Neuronal stem cell (in vitro differentiated cells): ENCODE results near the gene TRIM47.

Source experiments
- DNase-seq: peaks from one replicate; pipeline ENCODE4 v3.0.0-alpha.2; 2013; ENCODE audit warnings: low spot score
- H2AFZ ChIP-seq: one replicate; pipeline ENCODE4 v1.6.1; 2013; ENCODE audit warnings: mild to moderate bottlenecking, low read length, inconsistent platforms
- H2AK5ac ChIP-seq: 2 replicates; pipeline ENCODE4 v1.6.1; 2013; ENCODE audit warnings: low read depth, mild to moderate bottlenecking, inconsistent platforms, low read length, moderate library complexity, mixed read lengths
- H2BK120ac ChIP-seq: 2 replicates; pipeline ENCODE4 v1.6.1; 2013; ENCODE audit warnings: low read depth, mild to moderate bottlenecking, inconsistent platforms, low read length, moderate library complexity, mixed read lengths
- H2BK12ac ChIP-seq: one replicate; pipeline ENCODE4 v1.6.1; 2013; ENCODE audit warnings: low read length, inconsistent platforms
- H2BK15ac ChIP-seq: 2 replicates; pipeline ENCODE4 v1.6.1; 2013; ENCODE audit warnings: mild to moderate bottlenecking, low read length, inconsistent platforms, mixed read lengths
- H2BK5ac ChIP-seq: one replicate; pipeline ENCODE4 v1.6.1; 2013; ENCODE audit warnings: inconsistent platforms, mild to moderate bottlenecking, low read length, moderate library complexity
- H3K14ac ChIP-seq: one replicate; pipeline ENCODE4 v1.6.1; 2013; ENCODE audit warnings: low read length, inconsistent platforms
- H3K18ac ChIP-seq: 2 replicates; pipeline ENCODE4 v1.6.1; 2013; ENCODE audit warnings: low read length, inconsistent platforms
- H3K23ac ChIP-seq: 2 replicates; pipeline ENCODE4 v1.6.1; 2013; ENCODE audit warnings: low read depth, mild to moderate bottlenecking, mixed read lengths, low read length, inconsistent platforms; ENCODE audit not compliant: poor library complexity
- H3K27ac ChIP-seq: replicated peaks from 3 replicates; pipeline ENCODE4 v1.5.1; 2013; ENCODE audit warnings: low read length, inconsistent platforms
- H3K27me3 ChIP-seq, 3 experiments: 2 replicates each; pipeline ENCODE4 v1.6.1; 2013; ENCODE audit warnings: low read length in 3 of 3, mild to moderate bottlenecking in 2 of 3, inconsistent platforms in 1 of 3, low read depth in 1 of 3, mixed read lengths in 1 of 3, moderate library complexity in 1 of 3; ENCODE audit not compliant: control insufficient read depth in 3 of 3, insufficient read depth in 3 of 3
- H3K36me3 ChIP-seq, 2 donors: replicated peaks in 1 of 2; 2 replicates each; pipeline ENCODE4 v1.6.1; 2013; ENCODE audit warnings: low read length in 2 of 2; ENCODE audit not compliant: control insufficient read depth in 2 of 2, insufficient read depth in 2 of 2
- H3K4ac ChIP-seq: 2 replicates; pipeline ENCODE4 v1.6.1; 2013; ENCODE audit warnings: inconsistent platforms, mild to moderate bottlenecking, low read length, moderate library complexity
- H3K4me1 ChIP-seq, 2 donors: 1 replicate in 1 of 2; 2 replicates in 1 of 2; pipeline ENCODE4 v1.6.1; 2013; ENCODE audit warnings: low read length in 2 of 2, low read depth in 1 of 2; ENCODE audit not compliant: control insufficient read depth in 2 of 2, insufficient read depth in 1 of 2
- H3K4me2 ChIP-seq: one replicate; pipeline ENCODE4 v1.6.1; 2013; ENCODE audit warnings: mild to moderate bottlenecking, low read length, inconsistent platforms; ENCODE audit not compliant: insufficient read depth, poor library complexity, severe bottlenecking
- H3K4me3 ChIP-seq, 2 donors: 2 replicates each; pipeline ENCODE4 v1.5.1; 2013; ENCODE audit warnings: low read length in 2 of 2, mild to moderate bottlenecking in 2 of 2, inconsistent platforms in 1 of 2, moderate library complexity in 1 of 2
- H3K79me1 ChIP-seq: one replicate; pipeline ENCODE4 v1.6.1; 2013; ENCODE audit warnings: low read depth, mild to moderate bottlenecking, inconsistent platforms, low read length, moderate library complexity
- H3K9ac ChIP-seq: one replicate; pipeline ENCODE4 v1.6.1; 2013; ENCODE audit warnings: mild to moderate bottlenecking, low read depth, low read length, inconsistent platforms; ENCODE audit not compliant: poor library complexity
- H3K9me3 ChIP-seq, 2 donors: replicated peaks in 1 of 2; 2 replicates each; pipeline versions ENCODE3 to v1.6.1; 2013; ENCODE audit warnings: low read length in 2 of 2, mild to moderate bottlenecking in 2 of 2, inconsistent platforms in 1 of 2, low read depth in 1 of 2, mixed read lengths in 1 of 2, moderate library complexity in 1 of 2; ENCODE audit not compliant: control insufficient read depth in 2 of 2, insufficient read depth in 1 of 2
- H4K8ac ChIP-seq: one replicate; pipeline ENCODE4 v1.6.1; 2013; ENCODE audit warnings: low read depth, mild to moderate bottlenecking, inconsistent platforms, low read length, moderate library complexity
- H4K91ac ChIP-seq: one replicate; pipeline ENCODE4 v1.6.1; 2013; ENCODE audit warnings: low read length, low read depth, mild to moderate bottlenecking, inconsistent platforms; ENCODE audit not compliant: poor library complexity
- WGBS, 2 donors: extraction: QIAGEN DNeasy Blood & Tissue Kit; methylation state at CpG; one replicate each; pipeline ENCODE4 v1.1.7; 2013; ENCODE audit warnings: missing lambda C conversion rate in 2 of 2, mixed read lengths in 1 of 2; ENCODE audit not compliant: insufficient read length in 2 of 2, insufficient replicate concordance in 1 of 2; ENCODE audit errors: extremely low coverage in 2 of 2; 5-methylcytosine and 5-hydroxymethylcytosine counted together

The TRIM47 gene

DNA sequence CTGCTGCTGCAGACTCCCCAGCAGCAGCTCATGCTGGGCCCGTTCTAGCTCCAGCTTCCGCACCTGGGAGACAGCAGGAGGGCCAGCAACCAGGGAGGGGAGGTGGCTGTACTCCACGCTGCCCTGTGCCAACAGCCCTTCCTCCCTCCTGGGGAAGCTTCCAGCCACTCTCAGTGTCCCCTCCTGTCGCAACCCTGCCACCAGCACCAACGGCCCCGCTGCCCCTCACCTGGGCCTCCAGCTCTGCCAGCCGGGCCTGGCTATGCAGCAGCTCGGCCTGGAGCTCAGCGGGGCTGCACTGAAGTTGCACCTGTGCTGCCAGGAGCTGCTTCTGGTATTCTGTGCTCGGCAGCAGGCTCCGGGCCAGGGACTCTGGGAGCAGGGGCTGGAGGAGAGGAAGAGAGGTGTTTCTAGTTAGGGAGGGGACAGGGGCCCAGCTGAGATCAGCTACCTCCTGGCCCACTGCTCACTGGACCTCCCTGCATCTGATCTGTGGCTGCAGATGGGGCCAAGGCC, 41.7 kb upstream of the TRIM47 start:
- Histone ChIP-seq H4K8ac (peak overlapping the region; percentile 43), H3K36me3 (peaks cover 6 to 53% of the 10 kb centered on the region in 2 donors), H2AFZ (no peak overlapping the region), H3K4me1 (no peaks in the 10 kb centered on the region), H3K9me3 (no peaks in the 10 kb centered on the region), H2AK5ac (no peak overlapping the region), H3K4me2 (no peak overlapping the region), H3K27ac (no peak overlapping the region), H3K18ac (no peak overlapping the region), H3K14ac (no peak overlapping the region), H3K4ac (no peak overlapping the region), H3K4me3 (no peak overlapping the region), H3K9ac (no peak overlapping the region), H2BK120ac (no peak overlapping the region), H3K79me1 (no peaks in the 10 kb centered on the region), H2BK15ac (no peak overlapping the region), H3K27me3 (no peaks in the 10 kb centered on the region), H3K23ac (no peak overlapping the region), H2BK5ac (peak overlapping the region; percentile 82), H4K91ac (no peak overlapping the region), H2BK12ac (peak overlapping the region; percentile 22)
- no CpG with 5 or more reads among the region's 11 CpGs for WGBS, 2 donors
- no peak for DNase-seq

GRCh38 chr17:75919611-75920010, 41.2 kb upstream of the TRIM47 start:
- Histone ChIP-seq H3K23ac (no peak overlapping the region), H3K9ac (peak overlapping the region; percentile 72), H3K27me3 (no peaks in the 10 kb centered on the region), H3K9me3 (peaks cover 0 to 2% of the 10 kb centered on the region in 2 donors), H3K4me2 (no peak overlapping the region), H2BK120ac (no peak overlapping the region), H4K91ac (no peak overlapping the region), H4K8ac (peak overlapping the region; percentile 43), H3K18ac (no peak overlapping the region), H3K79me1 (no peaks in the 10 kb centered on the region), H3K4me1 (no peaks in the 10 kb centered on the region), H3K4ac (no peak overlapping the region), H3K27ac (no peak overlapping the region), H2BK12ac (no peak overlapping the region), H2AFZ (no peak overlapping the region), H3K4me3 (no peak overlapping the region), H2BK5ac (peak overlapping the region; percentile 82), H3K14ac (no peak overlapping the region), H2AK5ac (no peak overlapping the region), H2BK15ac (no peak overlapping the region), H3K36me3 (peaks cover 9 to 53% of the 10 kb centered on the region in 2 donors)
- no peak for DNase-seq
- WGBS, 2 donors, result no CpG with 5 or more reads among the region's 22 CpGs

DNA sequence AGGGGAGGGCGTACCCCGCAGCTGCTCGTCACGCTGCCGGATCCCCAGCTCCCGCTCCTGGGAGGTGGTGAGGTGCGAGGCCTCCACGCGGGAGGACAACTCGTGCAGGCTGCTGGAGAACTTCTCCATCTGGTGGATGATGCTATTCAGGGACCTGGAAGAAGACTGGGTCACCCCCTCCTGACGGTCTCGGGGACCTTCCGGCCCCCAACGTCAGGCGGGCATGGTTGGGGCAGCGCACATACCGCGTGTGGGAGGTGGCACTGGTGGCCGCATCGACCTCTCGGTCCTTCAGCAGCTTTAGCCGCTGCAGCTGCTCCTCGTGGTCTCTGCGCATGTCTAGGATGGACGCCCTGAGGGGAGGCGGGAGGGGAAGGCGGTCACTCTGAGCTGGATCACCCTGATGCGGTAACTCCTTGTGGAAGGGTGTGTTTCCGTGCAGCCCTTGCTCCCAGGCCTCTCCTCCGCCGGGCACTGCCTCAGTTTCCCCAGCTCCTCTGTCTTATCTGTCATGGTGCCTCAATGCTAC, 39.6 kb upstream of the TRIM47 start:
- Histone ChIP-seq H3K27me3 (no peaks in the 10 kb centered on the region), H3K4me2 (no peak overlapping the region), H3K14ac (no peak overlapping the region), H2BK5ac (peak overlapping the region; percentile 3), H3K79me1 (no peaks in the 10 kb centered on the region), H2AK5ac (no peak overlapping the region), H2AFZ (no peak overlapping the region), H2BK120ac (no peak overlapping the region), H2BK15ac (no peak overlapping the region), H3K27ac (no peak overlapping the region), H4K8ac (no peak overlapping the region), H3K36me3 (peaks cover 9 to 59% of the 10 kb centered on the region in 2 donors), H3K9me3 (peaks cover 0 to 2% of the 10 kb centered on the region in 2 donors), H3K23ac (no peak overlapping the region), H3K4me3 (no peak overlapping the region), H3K4ac (no peak overlapping the region), H2BK12ac (no peak overlapping the region), H3K4me1 (no peaks in the 10 kb centered on the region), H3K9ac (no peak overlapping the region), H4K91ac (no peak overlapping the region), H3K18ac (no peak overlapping the region)
- no peak for DNase-seq
- no CpG with 5 or more reads among the region's 31 CpGs for WGBS, 2 donors

DNA sequence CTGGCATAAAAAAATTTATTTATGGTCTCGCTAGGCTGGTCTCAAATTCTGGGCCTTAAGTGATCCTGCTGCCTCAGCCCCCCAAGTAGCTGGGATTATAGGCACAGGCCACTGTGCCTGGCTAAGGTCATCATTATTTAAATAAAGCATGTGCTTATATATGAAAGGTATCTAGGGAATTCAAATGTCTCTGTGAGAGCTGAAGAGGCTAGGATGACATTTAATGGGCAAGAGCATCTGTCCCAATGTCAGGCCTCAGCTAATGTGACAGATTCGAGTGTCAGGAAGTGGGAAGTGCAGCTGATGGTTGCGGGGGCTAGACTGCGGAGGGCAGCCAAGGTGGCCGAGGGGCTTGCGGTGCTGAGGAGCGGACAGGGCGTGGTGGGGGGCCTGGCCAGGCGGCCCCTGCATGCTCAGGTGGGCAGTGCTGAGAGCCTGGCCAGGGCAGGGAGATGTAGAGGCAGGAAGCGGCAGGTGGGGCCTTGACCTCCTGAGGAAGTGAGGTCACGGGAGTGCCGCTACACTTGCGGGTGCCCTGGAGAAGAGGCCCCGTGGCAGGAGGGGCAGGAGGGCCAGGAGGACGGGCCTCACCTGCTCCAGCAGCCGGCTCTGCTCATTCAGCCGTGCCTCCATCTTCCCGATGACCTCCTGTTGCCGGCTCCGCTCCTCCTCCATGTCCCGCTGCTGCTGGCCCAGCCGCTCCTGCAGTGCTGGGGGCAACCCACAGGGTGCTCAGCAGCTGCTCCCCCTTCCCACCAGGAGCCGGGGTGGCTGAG, 38.9 kb upstream of the TRIM47 start:
- Histone ChIP-seq H3K4me3 (no peak overlapping the region), H2BK120ac (no peak overlapping the region), H3K4me2 (no peak overlapping the region), H4K91ac (no peak overlapping the region), H3K9ac (no peak overlapping the region), H3K27ac (no peak overlapping the region), H3K79me1 (no peaks in the 10 kb centered on the region), H2AFZ (no peak overlapping the region), H3K23ac (no peak overlapping the region), H2AK5ac (no peak overlapping the region), H2BK12ac (no peak overlapping the region), H3K4ac (no peak overlapping the region), H3K9me3 (peaks cover 0 to 2% of the 10 kb centered on the region in 2 donors), H3K4me1 (no peaks in the 10 kb centered on the region), H3K18ac (peak overlapping the region; percentile 27), H3K36me3 (peaks cover 9 to 54% of the 10 kb centered on the region in 2 donors), H3K14ac (no peak overlapping the region), H2BK5ac (peak overlapping the region; percentile 3), H4K8ac (no peak overlapping the region), H3K27me3 (no peaks in the 10 kb centered on the region), H2BK15ac (no peak overlapping the region)
- DNase-seq, result no peak
- no CpG with 5 or more reads among the region's 23 CpGs for WGBS, 2 donors
